Endothelial cell (in vitro differentiated cells): ENCODE measurements around the gene CPD. TPM values are rescaled to one million over a fixed set of nuclear protein-coding genes. Genes with fewer than 3 reads are reported as not detected.

ENCODE experiments used
- DNase-seq: peaks from one replicate; pipeline ENCODE4 v3.0.0; 2021; ENCODE audit warnings: low spot score
- H3K27ac Mint-ChIP-seq: one replicate; pipeline ENCODE4 v1.8.0; 2021; ENCODE audit warnings: mixed read lengths, inconsistent platforms; ENCODE audit not compliant: unreplicated experiment
- H3K27me3 Mint-ChIP-seq: one replicate; pipeline ENCODE4 v1.8.0; 2021; ENCODE audit warnings: mild to moderate bottlenecking, moderate library complexity, mixed read lengths, inconsistent platforms; ENCODE audit not compliant: unreplicated experiment
- H3K36me3 Mint-ChIP-seq: one replicate; pipeline ENCODE4 v1.8.0; 2021; ENCODE audit warnings: mild to moderate bottlenecking, low read depth, mixed read lengths, inconsistent platforms; ENCODE audit not compliant: unreplicated experiment
- H3K4me1 Mint-ChIP-seq: one replicate; pipeline ENCODE4 v1.8.0; 2021; ENCODE audit warnings: mild to moderate bottlenecking, mixed read lengths, inconsistent platforms; ENCODE audit not compliant: unreplicated experiment
- H3K4me3 Mint-ChIP-seq: one replicate; pipeline ENCODE4 v1.8.0; 2021; ENCODE audit warnings: mild to moderate bottlenecking, mixed read lengths, inconsistent platforms; ENCODE audit not compliant: unreplicated experiment
- H3K9me3 Mint-ChIP-seq: one replicate; pipeline ENCODE4 v1.8.0; 2021; ENCODE audit warnings: mixed read lengths, inconsistent platforms; ENCODE audit not compliant: unreplicated experiment
- CTCF ChIP-seq: fragments of 200-600 bp; sonication (generic); IDR thresholded peaks from one replicate; pipeline ENCODE4 v1.5.0; 2021; ENCODE audit warnings: antibody characterized with exemption; ENCODE audit not compliant: unreplicated experiment
- total RNA-seq: library from RNA; stranded (reverse); fragmentation: NEBNext Ultra II Directional; extraction: Animal tissue kit (Norgen Biotek cat#: 25700); gene quantifications from one replicate; pipeline ENCODE4 v1.2.1, GENCODE V29; 2021; ENCODE audit not compliant: unreplicated experiment

CPD gene
- total RNA-seq, 1 donor from 2014 or later = 119 TPM

GRCh38 chr17:30376621-30377452 is 1.9 kb upstream of the CPD start:
- no peak for DNase-seq
- H3K4me3 Mint-ChIP-seq = peak overlapping the region; percentile 97
- H3K27ac Mint-ChIP-seq = no peak overlapping the region
- H3K4me1 Mint-ChIP-seq = peaks cover 43% of the 10 kb centered on the region
- H3K27me3 Mint-ChIP-seq = peaks cover 20% of the 10 kb centered on the region
- no peaks in the 10 kb centered on the region for H3K9me3 Mint-ChIP-seq
- H3K36me3 Mint-ChIP-seq = peaks cover 7% of the 10 kb centered on the region
- no peak for TF ChIP-seq CTCF

- peaks cover 48% of the 10 kb centered on the region for H3K4me1 Mint-ChIP-seq
- peaks cover 20% of the 10 kb centered on the region for H3K27me3 Mint-ChIP-seq
- no peak for DNase-seq
- no peak for TF ChIP-seq CTCF
- peaks cover 7% of the 10 kb centered on the region for H3K36me3 Mint-ChIP-seq
- H3K4me3 Mint-ChIP-seq = peak overlapping the region; percentile 97
- no peaks in the 10 kb centered on the region for H3K9me3 Mint-ChIP-seq
- peak overlapping the region; percentile 87 for H3K27ac Mint-ChIP-seq
Observed at GRCh38 chr17:30377574-30378240, 1.0 kb upstream of the CPD start.

GRCh38 chr17:30378241-30378824 is 394 bp upstream of the CPD start:
- Mint-ChIP-seq H3K27me3 (peaks cover 16% of the 10 kb centered on the region), H3K4me1 (peaks cover 54% of the 10 kb centered on the region), H3K27ac (peak overlapping the region; percentile 87), H3K9me3 (no peaks in the 10 kb centered on the region), H3K36me3 (peaks cover 7% of the 10 kb centered on the region), H3K4me3 (peak overlapping the region; percentile 97)
- TF ChIP-seq CTCF = no peak
- DNase-seq = peak; percentile 28

- H3K4me3 Mint-ChIP-seq = peak overlapping the region; percentile 96
- no peaks in the 10 kb centered on the region for H3K9me3 Mint-ChIP-seq
- no peak for TF ChIP-seq CTCF
- peaks cover 7% of the 10 kb centered on the region for H3K36me3 Mint-ChIP-seq
- H3K27ac Mint-ChIP-seq = no peak overlapping the region
- peaks cover 15% of the 10 kb centered on the region for H3K27me3 Mint-ChIP-seq
- DNase-seq = peak; percentile 18
- peaks cover 63% of the 10 kb centered on the region for H3K4me1 Mint-ChIP-seq
Observed at GRCh38 chr17:30379303-30379902, 676 bp downstream of the CPD start.
